GM23248 (cell line): Measurements from ENCODE around the gene ZNF783. TPM values are rescaled to one million over a fixed set of nuclear protein-coding genes. Genes with fewer than 3 reads are reported as not detected.

Source experiments
- DNase-seq: peaks from one replicate; pipeline ENCODE4 v3.0.0-alpha.2; 2015
- H2AFZ ChIP-seq: fragments of 200-600 bp; sonication (generic); 2 replicates; pipeline ENCODE4 v1.6.1; 2016; ENCODE audit warnings: antibody characterized with exemption
- H3F3A ChIP-seq: fragments of 200-600 bp; sonication (generic); 2 replicates; pipeline ENCODE4 v1.6.1; 2016; ENCODE audit warnings: mild to moderate bottlenecking, antibody characterized with exemption, mixed run types; ENCODE audit not compliant: insufficient read depth
- H3K27ac ChIP-seq: fragments of 200-600 bp; sonication (generic); 2 replicates; pipeline ENCODE4 v1.5.1; 2016; ENCODE audit warnings: mild to moderate bottlenecking
- H3K27me3 ChIP-seq: fragments of 200-600 bp; sonication (generic); replicated peaks from 2 replicates; pipeline ENCODE4 v1.6.1; 2016; ENCODE audit warnings: mild to moderate bottlenecking; ENCODE audit not compliant: insufficient read depth
- H3K36me3 ChIP-seq: fragments of 200-600 bp; sonication (generic); 2 replicates; pipeline ENCODE4 v1.6.1; 2016; ENCODE audit warnings: low read depth, mild to moderate bottlenecking
- H3K4me1 ChIP-seq: fragments of 200-600 bp; sonication (generic); 2 replicates; pipeline ENCODE4 v1.6.1; 2016; ENCODE audit warnings: mild to moderate bottlenecking; ENCODE audit not compliant: insufficient read depth
- H3K4me2 ChIP-seq: fragments of 200-600 bp; sonication (generic); one replicate; pipeline ENCODE4 v1.6.1; 2016; ENCODE audit warnings: mild to moderate bottlenecking; ENCODE audit not compliant: unreplicated experiment
- H3K4me3 ChIP-seq: fragments of 200-600 bp; sonication (generic); 2 replicates; pipeline ENCODE4 v1.5.1; 2016; ENCODE audit warnings: mild to moderate bottlenecking
- H3K79me2 ChIP-seq: fragments of 200-600 bp; sonication (generic); 2 replicates; pipeline ENCODE4 v1.6.1; 2016; ENCODE audit warnings: mild to moderate bottlenecking; ENCODE audit not compliant: insufficient read depth
- H3K9ac ChIP-seq: fragments of 200-600 bp; sonication (generic); 2 replicates; pipeline ENCODE4 v1.6.1; 2016; ENCODE audit warnings: mild to moderate bottlenecking
- H3K9me2 ChIP-seq: fragments of 200-600 bp; sonication (generic); 2 replicates; pipeline ENCODE4 v1.6.1; 2016; ENCODE audit warnings: mixed run types, mild to moderate bottlenecking, moderate library complexity; ENCODE audit not compliant: insufficient read depth
- H3K9me3 ChIP-seq: fragments of 200-600 bp; sonication (generic); one replicate; pipeline ENCODE4 v1.6.1; 2017; ENCODE audit warnings: low read depth
- H4K20me1 ChIP-seq: fragments of 200-600 bp; sonication (generic); 2 replicates; pipeline ENCODE4 v1.6.0; 2016; ENCODE audit not compliant: insufficient read depth
- EZH2 ChIP-seq: fragments of 200-600 bp; sonication (generic); IDR thresholded peaks from 2 replicates; pipeline ENCODE4 v1.6.1; 2018; ENCODE audit warnings: antibody characterized with exemption, mild to moderate bottlenecking; ENCODE audit not compliant: insufficient read depth, poor library complexity, severe bottlenecking
- EZH2phosphoT487 ChIP-seq: fragments of 200-600 bp; sonication (generic); IDR thresholded peaks from 2 replicates; pipeline ENCODE4 v1.6.1; 2018; ENCODE audit warnings: antibody characterized with exemption, moderate library complexity, mild to moderate bottlenecking, low read depth; ENCODE audit not compliant: insufficient read depth
- WGBS, 2 experiments: methylation state at CpG; one replicate each; pipeline ENCODE4 v1.1.6; 2015 to 2017; ENCODE audit warnings: low lambda C conversion rate in 2 of 2, low coverage in 1 of 2; ENCODE audit errors: missing lambda C conversion rate in 2 of 2; 5-methylcytosine and 5-hydroxymethylcytosine counted together
- in situ Hi-C: fragments of 300-500 bp; cut with MboI; formaldehyde crosslinking; loops from 2 replicates; pipeline ENCODE4 v1.15.0; 2020
- polyA plus RNA-seq: library from polyadenylated mRNA; unstranded; fragments of >200 nt; fragmentation: Nextera tagmentation; extraction: Ambion mirVana; gene quantifications from 2 replicates; pipeline ENCODE4 v1.2.1, GENCODE V29; 2016
- total RNA-seq: library from RNA; depleted of rRNA; stranded (reverse); fragments of >200 nt; shearing (Covaris generic); gene quantifications from 2 replicates; pipeline ENCODE4 v1.2.3, GENCODE V29; 2014

ZNF783 gene
- total and polyA plus RNA-seq, 2 experiments from 2014 or later, result 3.6 to 8.6 TPM

DNA sequence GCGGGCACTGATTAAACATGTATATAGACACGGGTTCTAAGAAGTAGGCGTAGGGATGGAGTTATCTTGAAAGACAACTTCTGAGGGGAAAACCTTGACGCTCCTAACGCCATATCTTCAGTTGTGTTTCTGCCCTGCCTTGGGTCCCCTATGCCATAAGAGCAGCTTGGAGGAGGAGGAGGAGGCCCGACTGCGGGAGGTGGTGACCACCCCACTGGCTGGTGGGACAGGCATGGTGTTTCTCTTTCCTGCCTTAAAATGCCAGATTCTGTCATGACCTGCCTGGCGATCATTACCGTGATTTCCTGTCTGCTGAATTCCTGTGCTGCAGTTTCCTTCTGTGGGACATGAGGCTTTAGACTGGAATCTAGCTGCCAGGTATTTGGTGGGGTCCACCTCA is 15.9 kb downstream of the ZNF783 start:
- no peak overlapping the region for H3K9ac ChIP-seq
- no peak overlapping the region for H3K4me3 ChIP-seq
- no peaks in the 10 kb centered on the region for H3K27me3 ChIP-seq
- no peaks in the 10 kb centered on the region for H3K9me3 ChIP-seq
- no peaks in the 10 kb centered on the region for H3K9me2 ChIP-seq
- H3F3A ChIP-seq, result no peaks in the 10 kb centered on the region
- no peak overlapping the region for H3K27ac ChIP-seq
- no peak overlapping the region for H3K4me2 ChIP-seq
- no peak overlapping the region for H2AFZ ChIP-seq
- no peaks in the 10 kb centered on the region for H4K20me1 ChIP-seq
- no peak for DNase-seq
- H3K4me1 ChIP-seq, result no peaks in the 10 kb centered on the region
- in situ Hi-C loops, result no loop called here
- peaks cover 21% of the 10 kb centered on the region for H3K79me2 ChIP-seq
- peaks cover 25% of the 10 kb centered on the region; the same call in 1 of the 2 replicates for H3K36me3 ChIP-seq
- no peak for TF ChIP-seq EZH2
- no peak for TF ChIP-seq EZH2phosphoT487
- WGBS, 2 experiments, result 97 to 99% methylated on average over 9 of the region's 9 CpGs

DNA sequence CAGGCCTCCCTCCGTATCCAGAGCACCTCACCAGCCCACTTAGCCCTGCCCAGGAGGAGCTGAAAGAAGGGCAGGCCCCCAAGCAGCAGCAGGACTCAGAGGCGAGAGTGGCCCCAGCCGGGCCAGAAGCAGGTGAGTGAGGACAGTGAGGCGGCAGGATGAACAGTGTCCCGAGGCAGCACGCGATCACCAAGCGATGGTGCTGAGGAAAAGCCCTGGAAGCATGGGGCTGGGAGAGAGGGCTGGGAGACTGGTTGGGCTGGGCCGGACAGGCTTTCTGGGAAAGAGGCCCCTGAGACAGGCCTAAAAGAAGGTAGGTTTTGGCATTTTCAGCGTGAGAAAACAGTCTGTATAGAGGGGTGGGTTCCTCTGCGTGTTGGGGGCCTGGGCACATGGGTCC is 16.4 kb downstream of the ZNF783 start:
- H3K79me2 ChIP-seq, result peaks cover 16% of the 10 kb centered on the region
- H4K20me1 ChIP-seq, result no peaks in the 10 kb centered on the region
- no peak overlapping the region for H3K4me3 ChIP-seq
- no peaks in the 10 kb centered on the region for H3K9me3 ChIP-seq
- TF ChIP-seq EZH2phosphoT487 (no peak), EZH2 (no peak)
- no peaks in the 10 kb centered on the region for H3F3A ChIP-seq
- H3K4me1 ChIP-seq, result no peaks in the 10 kb centered on the region
- in situ Hi-C loops, result no loop called here
- H3K9ac ChIP-seq, result no peak overlapping the region
- H2AFZ ChIP-seq, result no peak overlapping the region
- H3K36me3 ChIP-seq, result peaks cover 22% of the 10 kb centered on the region; the same call in 1 of the 2 replicates
- no peaks in the 10 kb centered on the region for H3K27me3 ChIP-seq
- no peak overlapping the region for H3K27ac ChIP-seq
- 97 to 99% methylated on average over 11 of the region's 11 CpGs for WGBS, 2 experiments
- H3K4me2 ChIP-seq, result no peak overlapping the region
- no peak for DNase-seq
- H3K9me2 ChIP-seq, result no peaks in the 10 kb centered on the region

DNA sequence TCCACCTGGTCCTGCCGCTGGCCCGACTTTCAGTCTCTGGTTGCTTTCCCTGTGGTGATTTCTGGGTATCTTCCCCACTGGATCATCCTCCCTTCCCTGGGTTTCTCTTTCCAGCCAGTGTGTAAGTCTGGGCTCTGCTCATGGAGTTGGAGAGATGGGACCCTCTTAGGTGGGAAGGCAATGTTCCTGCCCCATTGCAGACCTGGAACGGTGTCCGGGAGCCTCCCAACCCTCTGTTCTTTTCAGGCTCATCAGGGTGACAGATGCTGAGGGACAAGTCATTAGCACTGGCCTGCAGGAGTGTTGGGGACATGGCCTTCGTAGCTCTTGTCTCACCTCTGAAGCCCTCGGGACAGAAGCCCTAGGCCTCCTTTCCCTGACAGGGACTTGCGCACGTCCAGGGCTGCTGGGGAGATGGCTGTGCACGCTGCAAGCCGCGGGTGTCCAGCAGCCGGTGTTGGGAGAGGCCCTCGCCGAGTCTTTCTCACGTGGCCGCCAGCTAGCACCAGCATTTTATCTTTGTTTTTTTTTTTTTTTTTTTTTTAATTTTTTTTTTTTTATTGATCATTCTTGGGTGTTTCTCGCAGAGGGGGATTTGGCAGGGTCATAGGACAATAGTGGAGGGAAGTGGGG is 17.2 kb downstream of the ZNF783 start:
- no peaks in the 10 kb centered on the region for H3K4me1 ChIP-seq
- no peaks in the 10 kb centered on the region for H3K9me2 ChIP-seq
- no peak overlapping the region for H3K4me3 ChIP-seq
- no peak overlapping the region for H3K4me2 ChIP-seq
- no peaks in the 10 kb centered on the region for H3K27me3 ChIP-seq
- TF ChIP-seq EZH2phosphoT487 (no peak), EZH2 (no peak)
- H3K27ac ChIP-seq, result no peak overlapping the region
- H3K79me2 ChIP-seq, result peaks cover 7% of the 10 kb centered on the region; the same call in 1 of the 2 replicates
- H2AFZ ChIP-seq, result no peak overlapping the region
- 93 to 95% methylated on average over 17 of the region's 17 CpGs for WGBS, 2 experiments
- H3K36me3 ChIP-seq, result peaks cover 17% of the 10 kb centered on the region; the same call in 1 of the 2 replicates
- DNase-seq, result no peak
- H3K9me3 ChIP-seq, result no peaks in the 10 kb centered on the region
- H4K20me1 ChIP-seq, result no peaks in the 10 kb centered on the region
- in situ Hi-C loops, result no loop called here
- peaks cover under 1% of the 10 kb centered on the region; the same call in 1 of the 2 replicates for H3F3A ChIP-seq
- no peak overlapping the region for H3K9ac ChIP-seq

DNA sequence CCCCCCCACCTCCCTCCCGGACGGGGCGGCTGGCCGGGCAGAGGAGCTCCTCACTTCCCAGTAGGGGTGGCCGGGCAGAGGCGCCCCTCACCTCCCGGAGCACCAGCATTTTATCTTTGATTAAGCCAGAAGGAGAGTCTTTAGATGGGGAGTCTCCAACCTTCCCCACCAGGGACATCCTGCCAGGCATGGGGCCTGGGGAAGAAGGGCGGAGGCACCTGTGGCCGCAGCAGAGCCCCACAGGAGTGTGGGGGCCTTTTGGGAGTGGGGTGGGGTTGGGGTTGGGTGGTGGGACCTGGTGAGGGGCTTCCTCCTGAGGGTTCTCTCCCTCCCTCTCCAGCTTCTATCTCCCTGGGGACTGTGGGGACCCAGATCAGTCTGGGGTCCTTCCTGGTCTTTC is 18.2 kb downstream of the ZNF783 start:
- no peak overlapping the region for H3K27ac ChIP-seq
- no peaks in the 10 kb centered on the region for H3K79me2 ChIP-seq
- no peak overlapping the region for H2AFZ ChIP-seq
- no peak for DNase-seq
- no peak overlapping the region for H3K4me3 ChIP-seq
- peaks cover 9% of the 10 kb centered on the region; the same call in 1 of the 2 replicates for H3K36me3 ChIP-seq
- H3K9me3 ChIP-seq, result no peaks in the 10 kb centered on the region
- WGBS, 2 experiments, result 89 to 100% methylated on average over 4 to 9 of the region's 9 CpGs
- in situ Hi-C loops, result no loop called here
- no peaks in the 10 kb centered on the region for H4K20me1 ChIP-seq
- H3K27me3 ChIP-seq, result no peaks in the 10 kb centered on the region
- peaks cover 4% of the 10 kb centered on the region; the same call in 1 of the 2 replicates for H3F3A ChIP-seq
- TF ChIP-seq EZH2 (no peak), EZH2phosphoT487 (no peak)
- no peak overlapping the region for H3K9ac ChIP-seq
- H3K9me2 ChIP-seq, result no peaks in the 10 kb centered on the region
- no peak overlapping the region for H3K4me2 ChIP-seq
- H3K4me1 ChIP-seq, result no peaks in the 10 kb centered on the region
